GM11168 (cell line): Measurements from ENCODE around the gene CDK8.

Experiments
- in situ Hi-C: fragments of 300-500 bp; cut with MboI; formaldehyde crosslinking; loops from one replicate; pipeline ENCODE4 v1.12.0; 2022; ENCODE audit warnings: low sequenced_read_pairs; ENCODE audit not compliant: unreplicated experiment

The CDK8 gene

DNA sequence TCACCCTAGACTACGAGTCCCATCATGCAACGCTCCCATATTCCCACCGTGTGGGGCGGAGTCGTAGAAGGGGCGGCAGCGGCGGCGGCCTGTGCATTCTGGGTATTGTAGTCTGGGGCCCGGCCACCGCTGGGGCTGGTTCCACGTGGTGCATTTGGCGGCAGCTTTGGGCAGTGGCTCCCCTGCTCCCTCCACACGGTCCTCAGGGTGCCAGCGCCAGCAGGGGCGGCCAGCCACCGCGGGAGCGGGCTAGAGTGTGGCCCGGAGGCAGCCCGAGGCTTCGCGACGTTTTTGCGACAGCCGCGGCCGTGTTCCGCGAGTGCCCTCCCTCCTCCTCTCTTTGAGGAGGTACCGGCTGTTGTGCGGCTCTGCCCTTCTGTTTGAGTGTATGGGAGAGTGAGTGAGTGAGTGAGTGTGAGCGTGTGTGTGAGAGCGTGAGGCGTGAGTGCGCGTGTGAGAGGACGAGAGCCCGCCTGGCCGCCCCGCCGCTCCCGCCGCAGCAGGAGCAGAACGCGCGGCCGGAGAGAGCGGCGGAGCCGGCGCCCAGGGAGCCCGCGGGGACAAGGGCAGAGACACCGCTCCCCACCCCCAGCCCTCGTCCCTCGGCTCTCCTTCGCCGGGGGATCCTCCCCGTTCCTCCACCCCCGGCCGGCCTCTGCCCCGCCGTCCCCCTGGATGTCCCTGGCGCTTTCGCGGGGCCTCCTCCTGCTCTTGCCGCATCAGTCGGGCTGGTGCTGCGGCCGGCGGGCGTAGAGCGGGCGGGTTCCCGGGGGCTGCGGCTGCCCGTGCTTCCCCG is at the start of gene CDK8:
CDK8 (plus strand) TSS at position 343 of the 796 bp plus-strand sequence. CDS start 513 bp downstream, outside the sequence.
- in situ Hi-C loops = no loop called here

GRCh38 chr13:26208287-26208686 is 45.6 kb upstream of the CDK8 start:
- in situ Hi-C loops = no loop called here

GRCh38 chr13:26213345-26213744 is 40.6 kb upstream of the CDK8 start:
- in situ Hi-C loops = no loop called here

- in situ Hi-C loops = no loop called here
Measured at GRCh38 chr13:26213982-26214381, 39.9 kb upstream of the CDK8 start.

DNA sequence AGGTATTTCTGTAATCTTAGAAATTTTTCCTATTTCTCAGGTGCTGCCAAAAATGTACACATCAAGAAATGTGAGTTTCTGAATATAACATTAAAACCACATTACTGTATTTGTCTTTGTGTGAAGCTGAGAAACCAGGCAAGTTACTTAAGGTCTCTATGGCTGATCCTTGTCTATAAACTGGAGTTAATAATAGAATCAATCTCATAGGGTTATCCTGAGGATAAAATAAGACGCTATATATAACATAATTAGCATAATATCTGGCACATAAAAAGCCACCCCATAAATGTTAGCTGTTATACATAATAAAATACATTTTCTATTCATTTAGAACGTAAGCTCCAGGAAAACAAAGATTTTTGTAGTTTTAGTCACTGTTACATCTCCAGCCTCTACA is 37.9 kb upstream of the CDK8 start:
- in situ Hi-C loops = no loop called here

DNA sequence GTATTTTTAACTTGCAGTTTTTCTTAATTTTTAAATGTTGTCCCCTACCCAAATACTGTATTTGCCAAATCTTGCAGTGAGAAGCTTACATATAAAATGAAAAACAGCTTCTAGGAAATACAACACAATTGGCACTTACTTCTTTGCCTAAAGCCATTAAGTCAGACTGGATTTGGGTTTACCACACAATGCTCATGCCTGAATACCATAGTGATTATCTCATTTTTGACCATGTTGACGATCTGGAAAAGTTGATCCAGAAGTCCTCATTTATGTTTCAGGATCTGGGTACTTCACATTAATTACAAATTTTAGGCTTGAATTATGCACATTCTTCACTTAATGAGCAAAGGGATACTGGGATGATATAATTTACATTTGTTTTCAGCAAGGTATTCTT is 34.2 kb upstream of the CDK8 start:
- in situ Hi-C loops = no loop called here

GRCh38 chr13:26220575-26220974 is 33.4 kb upstream of the CDK8 start:
- in situ Hi-C loops = no loop called here

GRCh38 chr13:26221399-26221720 is 32.6 kb upstream of the CDK8 start:
- in situ Hi-C loops = no loop called here

DNA sequence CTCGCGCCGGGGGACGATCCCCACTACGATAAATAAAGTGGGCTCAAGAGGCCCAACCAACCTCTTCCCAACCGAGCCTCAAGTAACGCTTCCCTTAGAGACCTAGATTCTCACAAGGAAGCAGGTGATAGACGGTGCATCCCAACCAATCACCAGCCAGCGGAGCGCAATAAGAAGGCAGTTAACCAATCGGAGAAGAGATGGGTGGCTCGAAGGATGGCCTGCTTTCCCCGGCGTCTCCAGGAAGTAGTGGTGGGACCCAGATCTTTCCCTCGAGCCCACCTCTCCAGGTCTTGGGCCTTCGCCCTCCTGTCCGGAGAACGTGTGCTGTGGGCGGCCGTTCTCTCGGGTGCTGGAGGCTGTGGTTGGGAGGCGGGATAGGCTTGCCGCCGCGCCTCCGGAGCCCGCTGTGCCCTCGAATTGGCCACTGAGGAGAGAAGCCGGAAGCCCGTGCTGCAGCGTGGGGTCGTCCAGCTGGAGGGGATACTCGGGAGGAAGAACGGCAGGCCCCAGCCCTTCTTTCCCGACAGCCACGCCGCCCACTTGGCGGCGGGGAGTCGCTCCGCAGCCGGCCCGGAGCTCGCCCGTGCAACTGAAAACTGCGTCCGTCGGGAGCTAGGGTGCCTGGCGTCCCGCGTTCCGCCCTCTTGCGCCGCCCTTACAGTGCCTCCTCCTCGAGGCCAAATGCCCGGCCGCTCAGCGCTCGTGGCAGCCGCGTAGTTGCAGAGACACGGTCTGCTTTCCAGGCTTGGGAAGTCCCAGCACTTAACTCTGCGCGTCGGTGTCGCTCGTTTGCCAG is 32.0 kb upstream of the CDK8 start, which contains the start of gene RNF6:
RNF6 (minus strand) TSS at position 594 of the 799 bp plus-strand sequence. CDS start 2,665 bp downstream, outside the sequence.
- in situ Hi-C loops = no loop called here

- in situ Hi-C loops = no loop called here
Measured at GRCh38 chr13:26222520-26223046, 31.3 kb upstream of the CDK8 start.

GRCh38 chr13:26225896-26226617 is 27.9 kb upstream of the CDK8 start:
- in situ Hi-C loops = no loop called here

GRCh38 chr13:26227166-26227971 is 26.6 kb upstream of the CDK8 start:
- in situ Hi-C loops = no loop called here

- in situ Hi-C loops = no loop called here
Measured at GRCh38 chr13:26228096-26228495, 25.8 kb upstream of the CDK8 start.

- in situ Hi-C loops = no loop called here
Measured at GRCh38 chr13:26229080-26229615, 24.8 kb upstream of the CDK8 start.

DNA sequence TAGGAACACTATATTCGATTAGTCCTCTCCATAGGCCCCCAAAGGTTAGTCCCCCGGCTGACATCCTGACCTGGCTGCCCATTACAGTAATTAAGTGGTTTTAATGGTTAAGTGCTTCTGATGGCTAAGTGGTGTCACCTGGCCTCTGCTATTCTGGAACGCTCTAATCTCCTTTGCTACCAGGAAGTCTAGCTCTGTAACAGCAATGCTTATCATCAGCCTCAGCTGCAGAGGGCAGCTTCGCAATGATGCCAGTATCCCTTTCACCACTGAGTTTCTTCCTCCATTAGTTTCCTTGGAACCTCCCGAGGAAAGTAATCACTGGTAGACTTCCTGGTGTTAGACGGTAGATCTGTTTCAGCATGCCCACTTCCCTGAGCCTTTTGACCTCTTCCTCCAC is 23.2 kb upstream of the CDK8 start:
- in situ Hi-C loops = no loop called here

GRCh38 chr13:26236296-26236695 is 17.6 kb upstream of the CDK8 start:
- in situ Hi-C loops = no loop called here

DNA sequence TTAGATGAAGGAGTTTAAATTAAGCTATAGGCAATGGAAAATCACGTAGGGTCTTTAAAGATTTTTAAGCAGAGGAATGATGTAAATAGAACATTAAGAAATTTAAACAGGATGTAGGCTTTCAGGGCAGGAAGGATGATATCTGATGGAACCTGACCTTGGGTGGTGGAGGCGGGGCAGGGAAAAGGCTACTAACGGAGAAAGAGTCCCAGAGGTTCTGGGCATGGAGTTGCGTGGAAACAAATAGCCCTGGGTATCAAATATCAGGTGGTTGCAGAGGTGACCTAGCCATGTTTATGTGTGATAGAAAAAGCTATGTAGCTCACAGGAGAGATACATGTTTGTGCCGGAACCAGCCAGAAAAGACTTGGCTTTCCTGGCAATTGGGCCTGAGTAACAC is 7.8 kb upstream of the CDK8 start:
- in situ Hi-C loops = no loop called here

DNA sequence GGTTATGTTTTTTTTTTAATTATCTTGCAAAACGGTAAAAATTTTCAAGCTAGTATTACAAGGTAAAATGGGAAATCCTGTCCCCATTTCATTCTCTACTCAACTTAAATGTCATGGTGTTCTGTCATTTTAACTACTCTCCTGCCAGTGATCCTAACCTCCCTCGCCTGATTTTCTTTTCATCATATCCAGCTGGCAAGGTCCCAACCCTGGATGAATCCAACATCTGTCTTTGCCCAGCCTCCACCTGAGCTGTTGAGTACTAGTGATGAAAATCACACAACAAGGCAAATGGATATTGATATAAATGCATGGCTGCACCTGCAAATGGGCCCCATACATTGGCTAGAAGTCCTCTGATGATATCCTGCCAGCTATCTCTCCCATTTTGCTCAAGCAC is 6.9 kb upstream of the CDK8 start:
- in situ Hi-C loops = no loop called here

DNA sequence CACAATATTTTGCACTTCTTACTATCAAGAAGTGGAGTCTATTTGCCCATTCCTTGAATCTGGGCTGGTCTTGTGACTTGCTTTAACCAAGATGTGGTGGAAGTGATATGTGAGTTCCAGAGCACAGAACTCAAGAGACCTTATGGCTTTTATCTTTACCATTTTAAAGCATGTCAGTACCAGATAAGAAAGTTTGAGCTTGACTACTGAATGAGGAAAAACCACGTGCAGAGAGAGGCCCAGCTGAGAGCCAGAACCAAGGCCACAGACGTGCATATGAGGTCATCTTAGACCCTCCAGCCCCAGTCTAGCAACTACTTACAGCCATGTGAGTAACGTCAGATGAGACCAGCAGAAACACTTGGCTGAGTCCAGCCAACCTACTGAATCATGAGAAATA is 6.3 kb upstream of the CDK8 start:
- in situ Hi-C loops = no loop called here

- in situ Hi-C loops = no loop called here
Measured at GRCh38 chr13:26249551-26249950, 4.4 kb upstream of the CDK8 start.
